Left ventricle myocardium inferior (tissue), 1 donor: ENCODE measurements around the gene ISCA2. TPM values are rescaled to one million over a fixed set of nuclear protein-coding genes. Genes with fewer than 3 reads are reported as not detected.

Experiments
- DNase-seq: peaks from one replicate; pipeline ENCODE4 v3.0.0-alpha.2; 2020
- H3K27ac ChIP-seq: fragments of 200-600 bp; replicated peaks from 2 replicates; pipeline ENCODE4 v1.8.0; 2021
- H3K27me3 ChIP-seq: fragments of 200-600 bp; 2 replicates; pipeline ENCODE4 v1.8.0; 2021; ENCODE audit warnings: low read depth
- H3K36me3 ChIP-seq: fragments of 200-600 bp; 2 replicates; pipeline ENCODE4 v1.8.0; 2021
- H3K4me1 ChIP-seq: fragments of 200-600 bp; 2 replicates; pipeline ENCODE4 v1.8.0; 2021
- H3K4me3 ChIP-seq: fragments of 200-600 bp; 2 replicates; pipeline ENCODE4 v1.8.0; 2021; ENCODE audit warnings: mild to moderate bottlenecking, moderate library complexity
- H3K9me3 ChIP-seq: fragments of 200-600 bp; replicated peaks from 2 replicates; pipeline ENCODE4 v1.8.0; 2021
- intact Hi-C: fragments of 100-400 bp; cut with micrococcal nuclease; formaldehyde crosslinking; loops from one replicate; pipeline ENCODE4 v1.11.0; 2022
- total RNA-seq: library from RNA; stranded (reverse); fragmentation: NEBNext Ultra II Directional; extraction: Animal tissue kit (Norgen Biotek cat#: 25700); gene quantifications from one replicate; pipeline ENCODE4 v1.2.1, GENCODE V29; 2021
- TF ChIP-seq, protein P1 (sequence below): fragments of 200-600 bp; IDR thresholded peaks from 2 replicates; pipeline ENCODE4 v1.8.0; 2021; ENCODE audit warnings: antibody characterized with exemption, mild to moderate bottlenecking, borderline replicate concordance
- donor health status: DM: no; HTN: yes; CAD: no; lungs with severe emphysema.

The ISCA2 gene
- total RNA-seq, 1 donor from 2014 or later: 45.8 TPM

DNA sequence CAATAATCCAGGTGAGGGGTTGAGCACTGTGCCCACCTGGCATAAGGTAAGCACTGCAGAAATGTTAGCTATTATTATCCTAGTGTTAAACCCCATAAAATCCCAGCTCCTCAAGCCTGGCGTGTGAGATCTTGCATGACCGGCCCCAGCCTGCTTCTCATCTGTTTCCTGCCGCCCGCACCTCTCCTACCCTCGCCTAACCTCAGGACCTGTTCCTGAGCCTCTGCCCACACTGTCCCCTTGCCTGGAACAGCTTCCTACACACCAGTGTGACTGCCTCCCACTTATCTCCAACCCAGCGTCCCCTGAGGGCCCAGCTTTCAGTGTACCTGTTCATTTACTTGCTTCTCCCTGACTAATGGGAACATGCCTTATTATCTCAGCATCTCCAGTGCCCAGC lies 24.7 kb downstream of the ISCA2 start:
- DNase-seq: no peak
- H3K36me3 ChIP-seq: no peaks in the 10 kb centered on the region
- TF ChIP-seq, protein P1, sequence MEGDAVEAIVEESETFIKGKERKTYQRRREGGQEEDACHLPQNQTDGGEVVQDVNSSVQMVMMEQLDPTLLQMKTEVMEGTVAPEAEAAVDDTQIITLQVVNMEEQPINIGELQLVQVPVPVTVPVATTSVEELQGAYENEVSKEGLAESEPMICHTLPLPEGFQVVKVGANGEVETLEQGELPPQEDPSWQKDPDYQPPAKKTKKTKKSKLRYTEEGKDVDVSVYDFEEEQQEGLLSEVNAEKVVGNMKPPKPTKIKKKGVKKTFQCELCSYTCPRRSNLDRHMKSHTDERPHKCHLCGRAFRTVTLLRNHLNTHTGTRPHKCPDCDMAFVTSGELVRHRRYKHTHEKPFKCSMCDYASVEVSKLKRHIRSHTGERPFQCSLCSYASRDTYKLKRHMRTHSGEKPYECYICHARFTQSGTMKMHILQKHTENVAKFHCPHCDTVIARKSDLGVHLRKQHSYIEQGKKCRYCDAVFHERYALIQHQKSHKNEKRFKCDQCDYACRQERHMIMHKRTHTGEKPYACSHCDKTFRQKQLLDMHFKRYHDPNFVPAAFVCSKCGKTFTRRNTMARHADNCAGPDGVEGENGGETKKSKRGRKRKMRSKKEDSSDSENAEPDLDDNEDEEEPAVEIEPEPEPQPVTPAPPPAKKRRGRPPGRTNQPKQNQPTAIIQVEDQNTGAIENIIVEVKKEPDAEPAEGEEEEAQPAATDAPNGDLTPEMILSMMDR: no peak
- peaks cover 5% of the 10 kb centered on the region for H3K27me3 ChIP-seq
- intact Hi-C loops: no loop called here
- no peaks in the 10 kb centered on the region for H3K4me1 ChIP-seq
- H3K27ac ChIP-seq: no peak overlapping the region
- no peak overlapping the region for H3K4me3 ChIP-seq
- H3K9me3 ChIP-seq: no peaks in the 10 kb centered on the region

DNA sequence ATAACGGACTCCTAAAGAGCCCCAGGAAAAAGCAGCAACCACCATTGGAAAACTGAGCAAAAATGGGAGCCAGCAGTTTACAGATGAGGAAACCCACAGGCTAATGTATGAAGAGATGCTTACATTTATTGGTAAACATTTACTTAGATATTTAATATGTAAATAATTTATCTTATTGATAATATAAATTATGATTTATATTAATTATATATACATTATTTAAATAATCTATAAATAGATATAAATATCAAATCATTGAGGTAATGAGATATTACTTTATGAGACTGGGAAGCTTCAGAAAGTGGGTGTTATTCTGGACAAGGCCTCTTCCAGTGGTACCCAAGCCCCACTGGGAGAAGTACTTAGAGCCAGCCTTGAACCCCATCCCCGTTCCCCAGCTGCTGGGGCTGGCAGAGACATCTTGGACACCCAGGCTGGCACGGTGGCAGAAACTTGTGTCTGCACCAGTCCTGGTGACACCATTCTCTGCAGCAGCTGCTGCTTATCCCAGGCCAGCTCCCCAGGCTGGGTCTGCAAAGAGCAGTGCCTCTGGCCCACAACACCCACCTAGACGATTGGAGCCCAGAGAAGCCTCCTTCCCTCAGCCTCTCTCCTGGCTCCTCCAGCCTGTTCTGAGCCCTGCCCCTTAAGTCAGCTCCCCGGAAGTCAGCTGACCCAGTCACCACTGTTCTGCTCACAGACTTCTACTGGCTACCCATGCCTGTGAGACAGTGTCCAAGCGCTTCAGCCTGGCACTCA lies 25.9 kb downstream of the ISCA2 start:
- TF ChIP-seq, protein P1: no peak
- H3K9me3 ChIP-seq: no peaks in the 10 kb centered on the region
- H3K4me1 ChIP-seq: no peaks in the 10 kb centered on the region
- no peak overlapping the region for H3K27ac ChIP-seq
- H3K36me3 ChIP-seq: no peaks in the 10 kb centered on the region
- H3K27me3 ChIP-seq: peaks cover 11% of the 10 kb centered on the region
- intact Hi-C loops: no loop called here
- DNase-seq: no peak
- no peak overlapping the region for H3K4me3 ChIP-seq

DNA sequence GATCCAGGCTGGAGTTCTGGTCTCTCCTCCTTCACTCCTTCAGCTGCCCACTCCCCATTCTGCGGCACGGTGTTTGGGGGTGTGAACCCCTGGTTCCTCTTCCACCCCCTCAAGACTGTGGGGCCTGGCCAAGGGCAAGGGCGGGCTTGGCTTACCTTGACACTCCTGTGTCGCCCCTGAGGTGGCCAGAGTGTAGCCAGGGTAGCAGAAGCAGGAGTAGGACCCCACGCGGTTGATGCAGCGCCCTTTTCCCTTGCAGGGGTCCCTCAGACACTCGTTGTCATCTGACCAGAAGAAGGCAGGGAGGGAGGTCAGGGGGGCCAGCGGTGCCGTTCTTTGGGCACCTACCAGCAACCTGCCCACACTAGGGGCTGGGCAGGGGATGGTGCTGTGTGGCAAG lies 28.2 kb downstream of the ISCA2 start:
- Histone ChIP-seq H3K36me3 (no peaks in the 10 kb centered on the region), H3K4me1 (no peaks in the 10 kb centered on the region), H3K27me3 (peaks cover 11% of the 10 kb centered on the region), H3K9me3 (no peaks in the 10 kb centered on the region), H3K4me3 (no peak overlapping the region), H3K27ac (no peak overlapping the region)
- DNase-seq: no peak
- intact Hi-C loops: no loop called here
- TF ChIP-seq, protein P1: no peak

DNA sequence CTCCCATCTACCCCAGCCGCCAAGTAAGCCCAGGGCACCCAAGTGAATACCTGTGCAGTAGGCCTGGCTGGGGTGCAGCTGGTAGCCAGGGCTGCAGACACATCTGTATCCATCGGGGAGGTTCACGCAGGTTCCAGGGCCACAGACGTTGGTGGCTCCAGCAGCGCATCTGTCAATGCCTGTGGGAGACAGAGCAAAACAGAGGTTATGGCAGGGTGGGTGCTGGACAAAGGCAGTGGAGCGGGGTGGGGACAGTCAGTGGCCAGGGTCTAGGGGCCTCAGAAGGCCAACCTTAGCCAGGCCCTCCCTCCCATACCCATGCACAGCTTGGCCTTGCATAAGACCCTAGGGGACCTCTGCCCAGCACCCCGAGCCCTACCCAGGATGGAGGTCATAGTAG lies 29.2 kb downstream of the ISCA2 start:
- Histone ChIP-seq H3K9me3 (no peaks in the 10 kb centered on the region), H3K27me3 (peaks cover 11% of the 10 kb centered on the region), H3K4me1 (no peaks in the 10 kb centered on the region), H3K36me3 (no peaks in the 10 kb centered on the region), H3K4me3 (no peak overlapping the region), H3K27ac (no peak overlapping the region)
- intact Hi-C loops: no loop called here
- TF ChIP-seq, protein P1: no peak
- no peak for DNase-seq

DNA sequence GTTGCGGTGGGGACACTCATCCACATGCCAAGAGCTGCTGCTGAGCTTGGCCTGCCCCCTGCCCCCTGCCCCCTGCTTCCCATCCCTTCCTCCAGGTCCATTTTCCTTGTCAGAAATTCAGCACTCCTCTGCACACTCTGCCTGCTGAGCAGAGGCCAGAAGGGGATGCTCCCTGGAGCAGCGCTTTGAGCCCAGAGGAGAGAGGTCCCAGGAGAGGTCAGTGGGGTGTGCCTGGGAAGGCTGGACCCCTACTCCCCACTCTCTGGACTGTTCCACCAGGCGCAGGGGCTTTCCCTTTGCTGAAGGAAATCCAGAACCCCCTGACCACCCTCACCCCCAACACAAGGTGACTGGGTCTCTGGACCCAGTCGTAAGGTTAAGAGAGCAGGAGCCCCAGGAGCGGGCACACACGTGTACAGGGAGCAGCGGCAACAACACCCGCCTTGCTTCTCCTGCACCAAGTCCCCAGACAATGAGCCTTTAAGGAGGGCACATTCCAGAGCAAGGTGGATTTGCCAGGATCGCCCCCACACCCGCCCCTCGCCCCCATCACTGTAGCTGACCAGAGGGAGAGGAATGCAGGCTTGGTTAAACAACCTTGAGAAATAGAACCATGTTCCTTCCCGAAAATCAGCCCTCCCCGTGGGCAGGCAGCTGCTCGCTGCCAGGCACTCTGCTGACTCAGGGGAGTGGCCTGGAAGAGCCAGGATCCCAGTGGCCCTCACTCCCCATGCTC lies 30.7 kb downstream of the ISCA2 start:
- intact Hi-C loops: no loop called here
- H3K4me3 ChIP-seq: no peak overlapping the region
- TF ChIP-seq, protein P1: no peak
- H3K4me1 ChIP-seq: no peaks in the 10 kb centered on the region
- H3K9me3 ChIP-seq: no peaks in the 10 kb centered on the region
- no peak for DNase-seq
- H3K36me3 ChIP-seq: no peaks in the 10 kb centered on the region
- peaks cover 11% of the 10 kb centered on the region for H3K27me3 ChIP-seq
- no peak overlapping the region for H3K27ac ChIP-seq
